IMR-90 (cell line): ENCODE data around the gene DNAAF6. TPM values are rescaled to one million over a fixed set of nuclear protein-coding genes. Genes with fewer than 3 reads are reported as not detected.

Experiments used
- ATAC-seq: fragments of 200-7000 bp; cut with Tn5 transposase; 2 replicates; pipeline ENCODE4 v1.9.1; 2020; ENCODE audit warnings: low read depth, mild to moderate bottlenecking, moderate library complexity
- BruUV-seq: library from RNA; stranded (reverse); fragments of 400-500 nt; replicated peaks from 2 replicates; lab custom pipeline; 2021; lab: Mats Ljungman, UMichigan
- CTCF ChIA-PET: fragments of 300-600 bp; formaldehyde crosslinking; extraction: SDS; loops from one replicate; lab custom pipeline; 2021; ENCODE audit warnings: antibody characterized with exemption; lab: Yijun Ruan, JAX
- POLR2A ChIA-PET: fragments of 300-600 bp; sonication (Branson Sonifier 250); formaldehyde crosslinking; loops from one replicate; lab custom pipeline; 2022; ENCODE audit warnings: antibody characterized with exemption; ENCODE audit not compliant: unreplicated experiment; lab: Charles Lee
- DNase-seq: peaks from one replicate; pipeline ENCODE4 v3.0.0; 2013
- H2AFZ ChIP-seq: replicated peaks from 2 replicates; pipeline ENCODE3; 2013; ENCODE audit warnings: low read length, mild to moderate bottlenecking; ENCODE audit not compliant: poor library complexity
- H2AK5ac ChIP-seq: 2 replicates; pipeline ENCODE4 v1.6.1; 2013; ENCODE audit warnings: low read depth, low read length, inconsistent platforms
- H2AK9ac ChIP-seq: replicated peaks from 2 replicates; pipeline ENCODE3; 2013; ENCODE audit warnings: mild to moderate bottlenecking, low read depth, low read length, moderate library complexity; ENCODE audit not compliant: poor library complexity
- H2BK120ac ChIP-seq: 2 replicates; pipeline ENCODE4 v1.6.1; 2013; ENCODE audit warnings: low read depth, low read length, inconsistent platforms
- H2BK15ac ChIP-seq: 3 replicates; pipeline ENCODE4 v1.6.1; 2013; ENCODE audit warnings: low read depth, low read length, inconsistent platforms
- H2BK20ac ChIP-seq: 2 replicates; pipeline ENCODE4 v1.6.1; 2013; ENCODE audit warnings: low read depth, mild to moderate bottlenecking, inconsistent platforms, low read length, moderate library complexity
- H2BK5ac ChIP-seq: 2 replicates; pipeline ENCODE4 v1.6.1; 2013; ENCODE audit warnings: mild to moderate bottlenecking, low read depth, low read length, inconsistent platforms; ENCODE audit not compliant: poor library complexity, severe bottlenecking
- H3K14ac ChIP-seq: replicated peaks from 2 replicates; pipeline ENCODE4 v1.6.1; 2013; ENCODE audit warnings: low read depth, low read length, inconsistent platforms
- H3K18ac ChIP-seq: 2 replicates; pipeline ENCODE4 v1.6.1; 2013; ENCODE audit warnings: low read depth, low read length, control low read depth
- H3K23ac ChIP-seq: 2 replicates; pipeline ENCODE4 v1.6.1; 2013; ENCODE audit warnings: low read depth, low read length, inconsistent platforms
- H3K27ac ChIP-seq: 2 replicates; pipeline ENCODE4 v1.5.1; 2013; ENCODE audit warnings: mild to moderate bottlenecking, control low read depth, low read length; ENCODE audit not compliant: insufficient read depth
- H3K27me3 ChIP-seq: 2 replicates; pipeline ENCODE4 v1.6.1; 2013; ENCODE audit warnings: low read length; ENCODE audit not compliant: control insufficient read depth, insufficient read depth
- H3K36me3 ChIP-seq: 2 replicates; pipeline ENCODE4 v1.6.1; 2013; ENCODE audit warnings: low read length, mixed read lengths; ENCODE audit not compliant: control insufficient read depth, insufficient read depth
- H3K4ac ChIP-seq: 2 replicates; pipeline ENCODE4 v1.6.1; 2013; ENCODE audit warnings: low read depth, low read length, inconsistent platforms
- H3K4me1 ChIP-seq: 2 replicates; pipeline ENCODE4 v1.6.1; 2013; ENCODE audit warnings: low read length, mixed read lengths; ENCODE audit not compliant: control insufficient read depth, insufficient read depth
- H3K4me2 ChIP-seq: 2 replicates; pipeline ENCODE4 v1.6.1; 2013; ENCODE audit warnings: low read depth, mild to moderate bottlenecking, control low read depth, low read length, moderate library complexity
- H3K4me3 ChIP-seq: 2 replicates; pipeline ENCODE4 v1.5.1; 2013; ENCODE audit warnings: low read depth, mild to moderate bottlenecking, control low read depth, low read length, moderate library complexity; ENCODE audit not compliant: insufficient read depth
- H3K56ac ChIP-seq: 2 replicates; pipeline ENCODE4 v1.6.1; 2013; ENCODE audit warnings: low read length, inconsistent platforms; ENCODE audit not compliant: insufficient read depth; ENCODE audit errors: extremely low read depth
- H3K79me1 ChIP-seq, 2 experiments: 2 replicates each; pipeline ENCODE4 v1.6.1; 2013; ENCODE audit warnings: low read length in 2 of 2, inconsistent platforms in 1 of 2, low read depth in 1 of 2
- H3K9ac ChIP-seq: 2 replicates; pipeline ENCODE4 v1.6.1; 2013; ENCODE audit warnings: low read depth, low read length, control low read depth
- H3K9me1 ChIP-seq: 2 replicates; pipeline ENCODE4 v1.6.1; 2013; ENCODE audit warnings: low read length, inconsistent platforms; ENCODE audit not compliant: insufficient read depth
- H3K9me3 ChIP-seq: 2 replicates; pipeline ENCODE4 v1.6.1; 2013; ENCODE audit warnings: low read length; ENCODE audit not compliant: control insufficient read depth, insufficient read depth
- H4K20me1 ChIP-seq: 2 replicates; pipeline ENCODE4 v1.6.1; 2013; ENCODE audit warnings: low read length, inconsistent platforms; ENCODE audit not compliant: insufficient read depth
- H4K5ac ChIP-seq: 2 replicates; pipeline ENCODE4 v1.6.1; 2013; ENCODE audit warnings: mild to moderate bottlenecking, low read depth, low read length, control low read depth
- H4K8ac ChIP-seq, 2 experiments: 2 replicates each; pipeline ENCODE4 v1.6.1; 2013; ENCODE audit warnings: low read depth in 2 of 2, low read length in 2 of 2, control low read depth in 1 of 2, inconsistent platforms in 1 of 2
- H4K91ac ChIP-seq: 2 replicates; pipeline ENCODE4 v1.6.1; 2013; ENCODE audit warnings: low read depth, low read length, inconsistent platforms; ENCODE audit not compliant: insufficient read depth
- dilution Hi-C: fragments of 300-500 bp; cut with HindIII; formaldehyde crosslinking; loops from one replicate; pipeline ENCODE4 v1.14.3; 2018; ENCODE audit warnings: low sequenced_read_pairs; ENCODE audit not compliant: unreplicated experiment
- in situ Hi-C: fragments of 300-500 bp; cut with MboI; formaldehyde crosslinking; loops from 3 replicates; pipeline ENCODE4 v1.14.3; 2019; ENCODE audit warnings: low sequenced_read_pairs, inconsistent platforms, mixed read lengths
- intact Hi-C: fragments of 100-400 bp; cut with micrococcal nuclease; formaldehyde crosslinking; loops from 2 replicates; pipeline ENCODE4 v1.10.0; 2022
- polyA plus RNA-seq, 3 experiments: library from polyadenylated mRNA; depleted of rRNA; stranded (reverse); fragments of >200 nt; gene quantifications; 2 replicates each; pipeline ENCODE4 v1.2.3, GENCODE V29; 2012; ENCODE audit warnings: low replicate concordance in 1 of 3
- total RNA-seq: library from RNA; depleted of rRNA; stranded (reverse); fragments of >200 nt; gene quantifications from 2 replicates; pipeline ENCODE4 v1.2.3, GENCODE V29; 2012
- TF ChIP-seq, protein P1 (sequence below): fragments of 150-350 bp; IDR thresholded peaks from 2 replicates; pipeline ENCODE4 v1.6.1; 2017; ENCODE audit warnings: mild to moderate bottlenecking, antibody characterized with exemption, low read length, low read depth

DNAAF6 gene
- total and polyA plus RNA-seq, 2 of the 4 experiments (the other 2 are of a cell fraction), result not detected

DNA sequence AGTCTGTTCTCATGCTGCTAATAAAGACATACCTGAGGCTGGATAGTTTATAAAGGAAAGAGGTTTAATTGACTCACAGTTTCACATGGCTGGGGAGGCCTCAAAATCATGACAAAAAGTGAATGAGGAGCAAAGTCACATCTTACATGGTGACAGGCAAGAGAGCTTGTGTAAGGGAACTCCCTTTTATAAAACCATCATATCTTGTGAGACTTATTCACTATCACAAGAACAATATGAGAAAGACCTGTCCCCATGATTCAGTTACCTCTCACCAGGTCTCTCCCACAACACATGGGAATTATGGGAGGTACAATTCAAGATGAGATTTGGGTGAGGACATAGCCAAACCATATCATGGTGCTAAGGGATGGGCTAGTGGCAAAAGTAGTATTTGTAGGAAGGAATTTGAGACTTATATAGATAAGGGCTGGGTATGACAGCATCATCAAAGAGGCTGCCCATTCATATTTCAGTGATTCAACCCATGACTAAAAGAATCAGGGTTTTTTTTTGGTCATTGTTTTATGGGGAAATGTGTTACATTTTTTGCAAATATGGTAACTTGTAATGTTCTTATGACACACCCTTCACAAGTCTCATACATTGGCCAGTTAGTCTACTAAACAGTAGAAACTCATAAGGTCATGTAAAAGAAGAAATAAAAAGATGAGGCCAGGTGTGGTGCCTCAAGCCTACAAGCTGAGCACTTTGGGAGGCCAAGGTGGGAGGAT lies 34.9 kb upstream of the DNAAF6 start:
- Histone ChIP-seq H3K14ac (no peak overlapping the region), H2BK120ac (no peak overlapping the region), H3K9me1 (no peaks in the 10 kb centered on the region), H3K27me3 (peaks cover 3% of the 10 kb centered on the region), H4K20me1 (no peaks in the 10 kb centered on the region), H3K36me3 (no peaks in the 10 kb centered on the region), H3K18ac (no peak overlapping the region), H4K5ac (no peak overlapping the region), H2BK5ac (no peak overlapping the region), H3K4me3 (no peak overlapping the region), H2BK20ac (no peak overlapping the region), H3K9me3 (no peaks in the 10 kb centered on the region), H2BK15ac (no peak overlapping the region), H3K9ac (no peak overlapping the region), H4K8ac (no peak overlapping the region), H2AK5ac (no peak overlapping the region), H3K27ac (no peak overlapping the region), H3K56ac (no peak overlapping the region), H2AK9ac (no peak overlapping the region), H3K23ac (no peak overlapping the region), H3K4ac (no peak overlapping the region), H2AFZ (no peak overlapping the region), H3K4me1 (no peaks in the 10 kb centered on the region), H3K79me1 (no peaks in the 10 kb centered on the region), H3K4me2 (no peak overlapping the region), H4K91ac (no peak overlapping the region)
- ChIA-PET POLR2A (interaction anchor here (0.6 kb wide), 1 partner anchor 28 kb away, joined by 4 read pairs; no protein-coding TSS in a partner anchor), CTCF (no interaction called here)
- TF ChIP-seq, protein P1, sequence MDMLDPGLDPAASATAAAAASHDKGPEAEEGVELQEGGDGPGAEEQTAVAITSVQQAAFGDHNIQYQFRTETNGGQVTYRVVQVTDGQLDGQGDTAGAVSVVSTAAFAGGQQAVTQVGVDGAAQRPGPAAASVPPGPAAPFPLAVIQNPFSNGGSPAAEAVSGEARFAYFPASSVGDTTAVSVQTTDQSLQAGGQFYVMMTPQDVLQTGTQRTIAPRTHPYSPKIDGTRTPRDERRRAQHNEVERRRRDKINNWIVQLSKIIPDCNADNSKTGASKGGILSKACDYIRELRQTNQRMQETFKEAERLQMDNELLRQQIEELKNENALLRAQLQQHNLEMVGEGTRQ, result no peak
- ATAC-seq (no peak), DNase-seq (no peak)
- dilution Hi-C loops, result no loop called here
- intact Hi-C loops, result no loop called here
- in situ Hi-C loops, result no loop called here
- no TSS peak for BruUV-seq
